ENCODE measurements around the gene ACAD11. TPM values are rescaled to one million over a fixed set of nuclear protein-coding genes. Genes with fewer than 3 reads are reported as not detected.

Gene ACAD11
- total and polyA plus RNA-seq, 9 donors, result 7.4 to 16.7 (median 11.0) TPM

DNA sequence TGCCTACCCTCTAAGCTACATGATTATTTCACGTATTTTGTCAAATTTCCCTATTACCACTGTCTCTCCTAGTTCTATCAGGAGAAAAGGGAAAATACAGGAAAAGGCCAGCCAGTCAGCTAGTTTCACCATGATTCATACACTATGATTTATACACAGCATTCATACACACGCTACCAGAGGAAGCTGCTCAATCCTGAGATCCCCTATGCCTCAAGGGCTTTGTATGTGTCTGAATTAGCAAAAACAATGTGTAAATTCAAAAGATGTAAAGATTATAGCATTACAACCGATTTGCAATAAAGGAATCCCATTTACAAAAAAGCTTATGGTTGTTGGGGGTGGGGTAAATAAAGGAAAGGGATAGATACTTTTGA is 65.7 kb downstream of the ACAD11 start:
- Histone ChIP-seq H3K4me3 (ENCODE audit: low read length) (no peak overlapping the region), H3K36me3 (ENCODE audit: control insufficient read depth, insufficient read depth, low read length) (no peaks in the 10 kb centered on the region), H3K27ac (ENCODE audit: low read length) (no peak overlapping the region), H3K9me3 (replicated peaks; ENCODE audit: control insufficient read depth, low read depth, low read length) (no peaks in the 10 kb centered on the region), H3K4me1 (ENCODE audit: control insufficient read depth, insufficient read depth, low read length) (no peaks in the 10 kb centered on the region), H3K27me3 (ENCODE audit: control insufficient read depth, insufficient read depth, low read length) (no peaks in the 10 kb centered on the region)
- no peak for DNase-seq
- no CpG with 5 or more reads among the region's 3 CpGs for WGBS (ENCODE audit: insufficient coverage)

DNA sequence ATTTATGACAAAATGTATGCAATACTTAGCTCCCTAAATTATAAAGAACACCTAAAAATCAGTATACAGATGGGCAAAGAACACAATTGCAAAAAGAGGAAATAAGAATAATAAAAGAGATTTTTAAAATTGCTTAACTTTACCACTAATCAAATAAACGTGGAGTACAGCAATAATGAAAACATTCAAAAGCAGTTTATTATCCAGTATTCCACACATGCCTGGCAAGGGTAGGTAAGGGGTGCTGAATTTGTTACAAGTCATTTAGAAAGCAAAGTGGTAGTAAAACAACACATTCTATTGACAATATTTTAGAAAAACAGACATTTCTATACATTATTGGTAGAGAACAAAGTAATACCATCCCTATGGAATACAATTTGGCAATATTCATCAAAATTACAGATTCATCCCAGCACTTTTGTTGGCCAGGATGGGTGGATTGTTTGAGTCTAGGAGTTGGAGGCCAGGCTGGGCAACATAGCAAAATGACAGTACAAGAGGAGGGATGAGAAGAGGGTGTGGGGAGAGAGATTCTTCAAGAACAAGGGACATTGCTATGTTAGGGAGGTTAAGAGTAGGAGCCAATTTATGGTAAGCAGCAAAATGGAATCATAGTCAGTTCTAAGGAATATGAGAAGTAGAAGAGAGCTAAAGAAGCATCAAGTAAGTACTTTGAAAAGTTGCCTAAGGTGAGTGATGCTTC is 66.2 kb downstream of the ACAD11 start:
- Histone ChIP-seq H3K4me3 (ENCODE audit: low read length) (no peak overlapping the region), H3K27ac (ENCODE audit: low read length) (no peak overlapping the region), H3K4me1 (ENCODE audit: control insufficient read depth, insufficient read depth, low read length) (no peaks in the 10 kb centered on the region), H3K9me3 (replicated peaks; ENCODE audit: control insufficient read depth, low read depth, low read length) (no peaks in the 10 kb centered on the region), H3K27me3 (ENCODE audit: control insufficient read depth, insufficient read depth, low read length) (no peaks in the 10 kb centered on the region), H3K36me3 (ENCODE audit: control insufficient read depth, insufficient read depth, low read length) (no peaks in the 10 kb centered on the region)
- no CpG with 5 or more reads among the region's 1 CpG for WGBS (ENCODE audit: insufficient coverage)
- peak; percentile 20 for DNase-seq

DNA sequence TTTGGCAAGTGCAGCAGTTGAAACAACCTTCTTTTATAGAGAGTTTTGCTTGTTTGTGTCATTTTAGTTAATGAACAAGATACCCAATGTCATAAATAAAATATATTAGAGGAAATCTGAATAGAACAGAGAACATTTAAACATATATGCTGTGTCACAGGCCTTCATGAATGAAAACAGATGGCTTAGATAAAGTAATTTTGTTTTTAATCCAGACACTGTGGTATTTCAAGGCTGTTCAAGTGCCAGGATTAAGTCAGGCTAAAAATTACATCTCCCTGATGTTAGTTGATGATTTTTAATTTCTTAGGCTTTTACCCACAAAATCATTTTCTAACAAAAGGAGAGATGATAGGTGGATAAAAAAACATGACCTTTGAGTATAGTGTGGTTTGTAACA is 67.4 kb downstream of the ACAD11 start:
- Histone ChIP-seq H3K27me3 (ENCODE audit: control insufficient read depth, insufficient read depth, low read length) (no peaks in the 10 kb centered on the region), H3K4me1 (ENCODE audit: control insufficient read depth, insufficient read depth, low read length) (no peaks in the 10 kb centered on the region), H3K4me3 (ENCODE audit: low read length) (no peak overlapping the region), H3K36me3 (ENCODE audit: control insufficient read depth, insufficient read depth, low read length) (no peaks in the 10 kb centered on the region), H3K27ac (ENCODE audit: low read length) (no peak overlapping the region), H3K9me3 (replicated peaks; ENCODE audit: control insufficient read depth, low read depth, low read length) (no peaks in the 10 kb centered on the region)
- peak; percentile 32 for DNase-seq

DNA sequence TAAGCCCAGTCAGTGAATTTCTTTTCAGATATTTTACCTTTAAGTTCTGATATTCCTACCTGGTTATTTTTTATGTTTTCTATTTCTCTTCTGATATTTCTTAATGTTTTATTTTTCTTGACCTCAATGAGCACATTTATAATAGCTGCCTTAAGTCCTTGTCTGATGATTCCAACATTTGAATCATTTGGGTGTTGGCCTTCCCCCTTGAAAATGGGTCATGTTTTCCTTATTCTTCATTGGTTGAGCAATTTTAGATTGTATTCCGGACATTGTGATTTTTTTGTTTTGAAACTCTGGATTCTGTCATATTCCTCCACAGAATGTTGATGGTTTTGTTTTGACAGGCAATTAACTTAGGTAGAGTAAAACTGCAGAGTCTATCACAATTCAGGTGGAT is 72.2 kb downstream of the ACAD11 start:
- Histone ChIP-seq H3K4me1 (ENCODE audit: control insufficient read depth, insufficient read depth, low read length) (no peaks in the 10 kb centered on the region), H3K9me3 (replicated peaks; ENCODE audit: control insufficient read depth, low read depth, low read length) (no peaks in the 10 kb centered on the region), H3K27ac (ENCODE audit: low read length) (no peak overlapping the region), H3K4me3 (ENCODE audit: low read length) (no peak overlapping the region), H3K27me3 (ENCODE audit: control insufficient read depth, insufficient read depth, low read length) (no peaks in the 10 kb centered on the region), H3K36me3 (ENCODE audit: control insufficient read depth, insufficient read depth, low read length) (no peaks in the 10 kb centered on the region)
- WGBS (ENCODE audit: insufficient coverage), result no CpG with 5 or more reads among the region's 1 CpG
- DNase-seq, result no peak

DNA sequence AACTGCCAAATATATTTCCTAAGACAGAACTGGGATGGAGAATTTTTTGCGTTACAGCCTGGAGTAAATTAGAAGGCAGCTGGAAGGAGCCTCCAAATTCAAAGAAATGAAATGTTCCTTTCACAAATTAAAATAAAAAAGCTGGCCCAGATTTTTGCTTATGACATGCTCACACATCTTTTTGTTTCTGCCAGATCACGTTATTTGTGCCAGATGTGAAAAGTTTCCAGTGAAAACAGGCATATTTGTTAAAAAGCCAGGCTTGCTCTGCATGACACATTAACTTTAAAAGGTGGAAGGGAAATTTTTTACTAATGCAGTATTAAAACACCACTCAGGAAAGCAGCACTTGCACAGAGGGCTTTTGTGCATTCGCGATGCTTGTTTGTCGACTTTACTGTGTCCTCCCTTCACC is 85.8 kb downstream of the ACAD11 start:
- DNase-seq, result peak; percentile 94
- no peaks in the 10 kb centered on the region for H3K27me3 ChIP-seq (ENCODE audit: control insufficient read depth, insufficient read depth, low read length)
- peaks cover 5% of the 10 kb centered on the region for H3K36me3 ChIP-seq (ENCODE audit: control insufficient read depth, insufficient read depth, low read length)
- no peak overlapping the region for H3K4me3 ChIP-seq (ENCODE audit: low read length)
- H3K9me3 ChIP-seq (replicated peaks; ENCODE audit: control insufficient read depth, low read depth, low read length), result no peaks in the 10 kb centered on the region
- no CpG with 5 or more reads among the region's 5 CpGs for WGBS (ENCODE audit: insufficient coverage)
- H3K4me1 ChIP-seq (ENCODE audit: control insufficient read depth, insufficient read depth, low read length), result no peaks in the 10 kb centered on the region
- H3K27ac ChIP-seq (ENCODE audit: low read length), result peak overlapping the region; percentile 68

DNA sequence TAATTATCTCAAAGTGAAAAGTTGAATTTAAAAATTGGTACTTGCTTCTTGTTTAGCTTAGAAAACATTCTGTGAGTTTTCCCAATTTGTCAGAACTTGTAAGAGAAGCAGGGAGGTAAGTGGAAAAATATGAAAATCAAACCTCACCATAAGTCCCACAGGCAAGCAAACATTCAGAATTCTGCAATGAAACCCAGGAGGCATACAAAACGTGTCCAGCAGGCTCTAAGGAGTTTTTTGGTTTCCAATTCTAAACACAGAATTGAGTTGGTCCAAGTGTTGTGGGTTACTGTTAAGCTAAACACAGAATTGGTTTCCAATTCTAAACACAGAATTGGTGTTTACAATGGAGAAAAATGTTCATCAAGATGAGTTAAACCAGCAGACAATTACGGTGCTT is 89.6 kb downstream of the ACAD11 start:
- H3K9me3 ChIP-seq (replicated peaks; ENCODE audit: control insufficient read depth, low read depth, low read length), result no peaks in the 10 kb centered on the region
- peak; percentile 67 for DNase-seq
- no peaks in the 10 kb centered on the region for H3K4me1 ChIP-seq (ENCODE audit: control insufficient read depth, insufficient read depth, low read length)
- peak overlapping the region; percentile 2 for H3K27ac ChIP-seq (ENCODE audit: low read length)
- H3K36me3 ChIP-seq (ENCODE audit: control insufficient read depth, insufficient read depth, low read length), result no peaks in the 10 kb centered on the region
- WGBS (ENCODE audit: insufficient coverage), result no CpG with 5 or more reads among the region's 2 CpGs
- H3K4me3 ChIP-seq (ENCODE audit: low read length), result no peak overlapping the region
- H3K27me3 ChIP-seq (ENCODE audit: control insufficient read depth, insufficient read depth, low read length), result no peaks in the 10 kb centered on the region

DNA sequence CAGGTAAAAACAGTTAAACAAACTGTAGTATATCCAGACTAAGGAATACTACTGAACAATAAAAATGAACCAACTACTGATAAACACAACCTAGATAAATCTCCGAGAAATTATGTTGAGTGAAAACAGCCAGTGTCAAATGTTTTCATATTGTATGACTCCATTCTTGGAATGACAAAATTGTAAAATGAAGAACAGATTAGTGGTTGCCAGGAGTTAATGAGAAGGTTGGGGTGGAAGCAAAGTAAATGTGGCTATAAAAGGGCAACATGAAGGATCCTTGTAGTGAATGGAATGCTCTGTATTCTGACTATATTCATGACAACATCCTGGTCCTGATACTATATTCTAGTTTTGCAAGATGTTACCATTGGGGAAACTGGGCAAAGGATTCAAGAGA is 90.0 kb downstream of the ACAD11 start:
- Histone ChIP-seq H3K4me3 (ENCODE audit: low read length) (no peak overlapping the region), H3K4me1 (ENCODE audit: control insufficient read depth, insufficient read depth, low read length) (no peaks in the 10 kb centered on the region), H3K27me3 (ENCODE audit: control insufficient read depth, insufficient read depth, low read length) (no peaks in the 10 kb centered on the region), H3K27ac (ENCODE audit: low read length) (peak overlapping the region; percentile 45), H3K9me3 (replicated peaks; ENCODE audit: control insufficient read depth, low read depth, low read length) (no peaks in the 10 kb centered on the region), H3K36me3 (ENCODE audit: control insufficient read depth, insufficient read depth, low read length) (no peaks in the 10 kb centered on the region)
- no peak for DNase-seq
- WGBS (ENCODE audit: insufficient coverage), result no CpG with 5 or more reads among the region's 1 CpG

DNA sequence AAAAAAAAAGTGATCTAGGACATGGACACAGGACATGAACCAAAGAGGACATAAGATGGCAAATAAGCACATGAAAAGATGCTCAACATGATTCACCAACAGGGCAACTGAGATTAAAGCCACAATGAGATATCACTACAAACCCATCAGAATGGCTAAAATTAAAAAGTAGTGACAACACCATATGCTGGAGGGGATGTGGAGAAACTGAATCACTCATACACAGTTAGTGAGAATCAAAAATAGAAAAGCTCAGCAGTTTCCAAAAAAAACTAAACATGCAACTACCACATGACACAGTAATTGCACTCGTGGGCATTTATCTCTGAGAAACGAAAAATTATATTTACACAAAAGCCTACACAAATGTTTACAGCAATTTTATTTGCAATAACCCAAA is 90.5 kb downstream of the ACAD11 start:
- H3K4me3 ChIP-seq (ENCODE audit: low read length), result no peak overlapping the region
- 60% methylated on average over 2 of the region's 2 CpGs for WGBS (ENCODE audit: insufficient coverage)
- no peaks in the 10 kb centered on the region for H3K36me3 ChIP-seq (ENCODE audit: control insufficient read depth, insufficient read depth, low read length)
- H3K27me3 ChIP-seq (ENCODE audit: control insufficient read depth, insufficient read depth, low read length), result no peaks in the 10 kb centered on the region
- peak overlapping the region; percentile 31 for H3K27ac ChIP-seq (ENCODE audit: low read length)
- no peaks in the 10 kb centered on the region for H3K4me1 ChIP-seq (ENCODE audit: control insufficient read depth, insufficient read depth, low read length)
- no peaks in the 10 kb centered on the region for H3K9me3 ChIP-seq (replicated peaks; ENCODE audit: control insufficient read depth, low read depth, low read length)
- peak; percentile 78 for DNase-seq

DNA sequence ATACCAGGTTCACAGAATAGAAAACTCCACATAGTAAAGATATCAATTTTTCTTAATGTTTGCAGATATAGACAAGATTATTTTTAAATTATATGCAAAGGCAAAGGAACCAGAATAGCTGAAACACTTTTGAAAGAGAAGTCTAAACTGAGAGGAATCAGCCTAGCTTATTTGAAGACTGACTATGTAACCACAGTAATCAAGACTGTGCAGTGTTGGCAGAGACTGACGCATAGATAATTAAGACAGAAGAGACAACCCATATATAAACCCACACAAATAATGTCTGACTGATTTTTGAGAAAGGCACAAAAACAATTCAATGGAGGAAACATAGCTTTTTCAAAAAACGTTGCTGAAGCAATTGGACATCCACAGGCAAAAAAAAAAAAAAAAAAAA is 91.2 kb downstream of the ACAD11 start:
- Histone ChIP-seq H3K4me3 (ENCODE audit: low read length) (no peak overlapping the region), H3K27me3 (ENCODE audit: control insufficient read depth, insufficient read depth, low read length) (no peaks in the 10 kb centered on the region), H3K4me1 (ENCODE audit: control insufficient read depth, insufficient read depth, low read length) (no peaks in the 10 kb centered on the region), H3K36me3 (ENCODE audit: control insufficient read depth, insufficient read depth, low read length) (no peaks in the 10 kb centered on the region), H3K9me3 (replicated peaks; ENCODE audit: control insufficient read depth, low read depth, low read length) (no peaks in the 10 kb centered on the region), H3K27ac (ENCODE audit: low read length) (no peak overlapping the region)
- DNase-seq, result no peak
- WGBS (ENCODE audit: insufficient coverage), result no CpG with 5 or more reads among the region's 2 CpGs

DNA sequence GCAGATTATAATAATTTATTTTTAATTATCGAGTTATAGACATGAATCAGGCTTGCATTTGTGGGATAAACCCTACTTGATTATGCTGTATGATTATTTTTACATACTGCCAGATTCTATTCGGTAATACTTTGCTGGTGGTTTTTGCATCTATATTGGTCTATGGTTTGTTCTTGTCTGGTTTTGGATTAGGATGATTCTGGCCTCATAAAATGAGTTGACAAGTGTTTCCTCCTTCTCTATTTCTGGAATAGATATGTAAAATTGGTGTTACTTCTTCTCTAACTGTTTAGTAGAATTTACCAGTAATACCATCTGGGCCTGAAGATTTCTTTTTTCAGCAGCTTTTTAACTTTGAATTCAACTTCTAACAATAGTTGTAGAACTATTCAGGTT is 95.5 kb downstream of the ACAD11 start:
- WGBS (ENCODE audit: insufficient coverage), result no CpG with 5 or more reads among the region's 2 CpGs
- DNase-seq, result peak; percentile 59
- H3K4me1 ChIP-seq (ENCODE audit: control insufficient read depth, insufficient read depth, low read length), result no peaks in the 10 kb centered on the region
- H3K4me3 ChIP-seq (ENCODE audit: low read length), result no peak overlapping the region
- H3K9me3 ChIP-seq (replicated peaks; ENCODE audit: control insufficient read depth, low read depth, low read length), result no peaks in the 10 kb centered on the region
- peaks cover 5% of the 10 kb centered on the region for H3K36me3 ChIP-seq (ENCODE audit: control insufficient read depth, insufficient read depth, low read length)
- no peaks in the 10 kb centered on the region for H3K27me3 ChIP-seq (ENCODE audit: control insufficient read depth, insufficient read depth, low read length)
- peak overlapping the region; percentile 39 for H3K27ac ChIP-seq (ENCODE audit: low read length)

Measured in muscle of leg (tissue), 11 donors.